ENCODE data around the gene PROS1. TPM values are rescaled to one million over a fixed set of nuclear protein-coding genes. Genes with fewer than 3 reads are reported as not detected.

The PROS1 gene
- total and polyA plus RNA-seq, 9 of the 15 experiments (the other 6 are each of a cell fraction or from before 2014, with no cell fraction given), result 5.5 to 50.5 (median 22.7) TPM

- TF ChIP-seq NCOR1 (IDR thresholded peaks at IDR 0.05), result no peak
- TF ChIP-seq ZNF224 (CRISPR knock-in tag; IDR thresholded peaks at IDR 0.05), result no peak
- TF ChIP-seq PBX2 (CRISPR knock-in tag; IDR thresholded peaks at IDR 0.05; ENCODE audit: low read depth), result no peak
- TF ChIP-seq PBX2 (tag; conservative IDR thresholded peaks at IDR 0.05; ENCODE audit: low read depth), result no peak
- TF ChIP-seq RFX7 (CRISPR knock-in tag; IDR thresholded peaks at IDR 0.05), result no peak
- TF ChIP-seq, protein P1, sequence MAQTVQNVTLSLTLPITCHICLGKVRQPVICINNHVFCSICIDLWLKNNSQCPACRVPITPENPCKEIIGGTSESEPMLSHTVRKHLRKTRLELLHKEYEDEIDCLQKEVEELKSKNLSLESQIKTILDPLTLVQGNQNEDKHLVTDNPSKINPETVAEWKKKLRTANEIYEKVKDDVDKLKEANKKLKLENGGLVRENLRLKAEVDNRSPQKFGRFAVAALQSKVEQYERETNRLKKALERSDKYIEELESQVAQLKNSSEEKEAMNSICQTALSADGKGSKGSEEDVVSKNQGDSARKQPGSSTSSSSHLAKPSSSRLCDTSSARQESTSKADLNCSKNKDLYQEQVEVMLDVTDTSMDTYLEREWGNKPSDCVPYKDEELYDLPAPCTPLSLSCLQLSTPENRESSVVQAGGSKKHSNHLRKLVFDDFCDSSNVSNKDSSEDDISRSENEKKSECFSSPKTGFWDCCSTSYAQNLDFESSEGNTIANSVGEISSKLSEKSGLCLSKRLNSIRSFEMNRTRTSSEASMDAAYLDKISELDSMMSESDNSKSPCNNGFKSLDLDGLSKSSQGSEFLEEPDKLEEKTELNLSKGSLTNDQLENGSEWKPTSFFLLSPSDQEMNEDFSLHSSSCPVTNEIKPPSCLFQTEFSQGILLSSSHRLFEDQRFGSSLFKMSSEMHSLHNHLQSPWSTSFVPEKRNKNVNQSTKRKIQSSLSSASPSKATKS (CRISPR knock-in tag; IDR thresholded peaks at IDR 0.05), result no peak
- TF ChIP-seq HCFC1 (IDR thresholded peaks at IDR 0.05; ENCODE audit: low read depth, low read length), result no peak
Measured at GRCh38 chr3:93910097-93910496, 63.6 kb downstream of the PROS1 start (continued).

DNA sequence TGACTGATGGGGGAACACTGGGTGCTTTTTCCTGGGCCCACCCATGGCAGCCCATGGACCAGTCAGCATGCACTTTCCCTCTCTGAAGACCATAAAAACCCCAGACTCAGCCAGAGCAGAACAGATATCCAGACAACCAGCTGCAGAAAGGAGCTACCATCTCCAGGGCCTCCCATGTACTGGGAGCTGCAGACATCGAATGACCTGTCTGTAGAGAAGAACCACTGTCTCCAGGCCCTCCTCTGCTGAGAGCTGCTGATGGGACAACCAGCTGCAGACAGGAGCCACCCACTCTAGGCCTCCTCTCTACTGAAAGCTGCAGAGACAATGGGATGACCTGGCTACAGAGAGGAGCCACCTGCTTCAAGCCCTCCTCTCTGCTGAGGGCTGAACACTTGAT, 66.6 kb downstream of the PROS1 start:
- Histone ChIP-seq H3K4me3 (no peak overlapping the region), H3K4me2 (ENCODE audit: insufficient read depth, low read length) (no peak overlapping the region), H3K27me3 (ENCODE audit: control insufficient read depth in 2 of 2, insufficient read depth in 2 of 2, low read length in 2 of 2) (no peaks in the 10 kb centered on the region), H3K9ac (ENCODE audit: insufficient read depth in 1 of 2, low read depth in 2 of 2, low read length in 2 of 2) (no peak overlapping the region), H3K9me3 (replicated peaks; ENCODE audit: control insufficient read depth, insufficient read depth, low read depth, low read length) (no peaks in the 10 kb centered on the region), H3K27ac (ENCODE audit: extremely low read depth, low read depth, low read length) (no peak overlapping the region), H3K79me2 (ENCODE audit: control insufficient read depth, insufficient read depth, low read length) (no peaks in the 10 kb centered on the region), H3K4me1 (replicated peaks in 1 of 2; ENCODE audit: control insufficient read depth in 2 of 2, insufficient read depth in 2 of 2, low read length in 2 of 2) (no peaks in the 10 kb centered on the region), H3K9me1 (ENCODE audit: control insufficient read depth, insufficient read depth, low read length) (no peaks in the 10 kb centered on the region), H4K20me1 (replicated peaks; ENCODE audit: control insufficient read depth, insufficient read depth, low read length) (no peaks in the 10 kb centered on the region), H2AFZ (ENCODE audit: low read depth, low read length) (no peak overlapping the region), H3K36me3 (ENCODE audit: control insufficient read depth, insufficient read depth, low read length) (peaks cover 4% of the 10 kb centered on the region; the same call in 1 of the 3 replicates)
- ChIA-PET POLR2A (no interaction called here), CTCF (ENCODE audit: low intra/inter-chr PET ratio) (no interaction called here)
- in situ Hi-C loops (cut with MboI) (no loop called here), intact Hi-C loops (cut with micrococcal nuclease) (no loop called here)
- DNase-seq (ENCODE audit: extremely low read depth in 1 of 4, low spot score in 3 of 4) (no peak), ATAC-seq (no peak), FAIRE-seq (no peak)
- WGBS (ENCODE audit: insufficient coverage, low coverage, missing lambda C conversion rate), result 50% methylated on average over 1 of the region's 1 CpG
- no TSS peak for BruUV-seq (replicated peaks)
- no peak for TF ChIP-seq MTA1 (IDR thresholded peaks at IDR 0.05; ENCODE audit: borderline replicate concordance)
- TF ChIP-seq ZNF584 (CRISPR knock-in tag; IDR thresholded peaks at IDR 0.05; ENCODE audit: low read depth), result no peak
- TF ChIP-seq MTF1 (CRISPR knock-in tag; IDR thresholded peaks at IDR 0.05; ENCODE audit: borderline replicate concordance), result no peak
- TF ChIP-seq ADNP (tag; IDR thresholded peaks at IDR 0.05), result no peak
- no peak for TF ChIP-seq THRB (CRISPR knock-in tag; conservative IDR thresholded peaks at IDR 0.05)
- TF ChIP-seq SMAD3 (CRISPR knock-in tag; conservative IDR thresholded peaks at IDR 0.05), result no peak
- TF ChIP-seq THRA (IDR thresholded peaks at IDR 0.05), result no peak
- no peak for TF ChIP-seq CREBBP (IDR thresholded peaks at IDR 0.05; ENCODE audit: low read depth, low read length)

All from K562 (cell line).